AG09309 (cell line): ENCODE data around the gene PRKD2.

Experiments
- DNase-seq: peaks from one replicate; pipeline ENCODE4 v3.0.0-alpha.2; 2010; ENCODE audit warnings: low read depth
- H3K4me3 ChIP-seq: 2 replicates; pipeline ENCODE4 v1.5.1; 2011; ENCODE audit warnings: mild to moderate bottlenecking, low read depth, low read length, moderate library complexity; ENCODE audit not compliant: control insufficient read depth
- CTCF ChIP-seq: IDR thresholded peaks from 2 replicates; pipeline ENCODE4 v1.5.1; 2011; ENCODE audit warnings: mild to moderate bottlenecking, low read depth, low read length, inconsistent platforms; ENCODE audit not compliant: insufficient read depth, control insufficient read depth; ENCODE audit errors: missing control alignments

Gene PRKD2

DNA sequence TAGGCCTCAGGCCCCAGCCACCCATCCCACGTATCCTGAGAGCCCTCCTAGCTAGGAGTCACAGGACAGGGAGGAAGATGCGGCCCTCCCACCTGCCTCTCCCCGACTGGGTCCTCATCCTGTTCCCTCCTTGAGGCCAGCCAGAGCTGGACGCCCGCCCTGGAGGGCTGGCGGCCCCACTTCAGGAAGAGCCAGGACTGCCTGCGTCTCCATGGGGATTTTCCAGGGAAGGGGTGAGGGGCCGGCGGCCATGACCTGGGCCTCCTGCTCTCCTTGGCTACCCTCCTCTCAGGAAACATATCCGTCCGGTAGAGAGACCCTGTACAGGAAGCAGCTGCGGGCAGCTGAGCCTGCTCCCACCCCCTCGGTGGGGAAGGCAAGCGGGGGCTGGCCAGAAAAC is 11.3 kb upstream of the PRKD2 start:
- H3K4me3 ChIP-seq = no peak overlapping the region
- TF ChIP-seq CTCF = no peak
- DNase-seq = no peak

DNA sequence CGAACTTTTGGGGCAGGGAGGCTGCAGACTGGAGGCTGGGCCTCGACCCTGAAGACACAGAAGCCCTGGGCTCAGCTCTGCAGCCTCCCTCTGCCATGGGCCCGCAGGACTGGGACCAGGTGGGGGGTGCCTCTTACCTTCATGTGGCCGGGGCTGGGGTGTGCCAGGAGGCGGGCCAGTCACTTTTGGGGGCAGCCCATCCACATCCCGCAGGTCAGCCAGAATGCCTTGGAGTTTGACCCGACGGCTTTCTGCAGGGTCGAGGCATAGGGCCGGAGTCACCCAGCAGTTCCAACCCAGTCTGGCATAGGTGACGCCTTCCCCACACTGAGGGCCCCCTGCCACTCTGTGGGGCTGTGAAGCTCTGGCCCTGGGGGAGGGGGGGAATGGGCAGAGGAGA is 10.8 kb upstream of the PRKD2 start:
- H3K4me3 ChIP-seq = no peak overlapping the region
- DNase-seq = no peak
- TF ChIP-seq CTCF = no peak

GRCh38 chr19:46726971-46727501 is 10.1 kb upstream of the PRKD2 start:
- no peak for TF ChIP-seq CTCF
- H3K4me3 ChIP-seq = no peak overlapping the region
- DNase-seq = no peak

DNA sequence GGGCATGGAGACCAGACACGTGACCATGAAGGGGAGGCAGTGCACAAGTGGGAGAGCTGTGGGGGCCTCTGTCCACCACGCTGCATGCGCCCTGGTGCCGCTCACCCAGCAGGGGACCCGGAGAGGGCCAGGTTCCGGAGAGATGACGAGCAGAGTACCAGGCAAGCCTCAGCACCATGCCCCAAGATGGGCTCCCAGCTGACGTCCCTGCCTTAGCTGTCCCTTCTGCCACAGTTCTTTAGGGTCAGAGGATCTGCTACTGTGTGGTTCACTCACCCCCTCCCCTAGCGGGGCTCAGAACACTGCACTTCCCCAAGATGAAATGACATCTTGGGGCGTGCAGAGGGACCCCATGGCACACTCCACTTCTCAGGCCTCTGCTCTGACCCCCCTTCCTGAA is 9.6 kb upstream of the PRKD2 start:
- no peak for DNase-seq
- no peak overlapping the region for H3K4me3 ChIP-seq
- no peak for TF ChIP-seq CTCF

- TF ChIP-seq CTCF = no peak
- no peak for DNase-seq
- H3K4me3 ChIP-seq = no peak overlapping the region
These were observed 9.0 kb upstream of the PRKD2 start for GRCh38 chr19:46725859-46726393.

DNA sequence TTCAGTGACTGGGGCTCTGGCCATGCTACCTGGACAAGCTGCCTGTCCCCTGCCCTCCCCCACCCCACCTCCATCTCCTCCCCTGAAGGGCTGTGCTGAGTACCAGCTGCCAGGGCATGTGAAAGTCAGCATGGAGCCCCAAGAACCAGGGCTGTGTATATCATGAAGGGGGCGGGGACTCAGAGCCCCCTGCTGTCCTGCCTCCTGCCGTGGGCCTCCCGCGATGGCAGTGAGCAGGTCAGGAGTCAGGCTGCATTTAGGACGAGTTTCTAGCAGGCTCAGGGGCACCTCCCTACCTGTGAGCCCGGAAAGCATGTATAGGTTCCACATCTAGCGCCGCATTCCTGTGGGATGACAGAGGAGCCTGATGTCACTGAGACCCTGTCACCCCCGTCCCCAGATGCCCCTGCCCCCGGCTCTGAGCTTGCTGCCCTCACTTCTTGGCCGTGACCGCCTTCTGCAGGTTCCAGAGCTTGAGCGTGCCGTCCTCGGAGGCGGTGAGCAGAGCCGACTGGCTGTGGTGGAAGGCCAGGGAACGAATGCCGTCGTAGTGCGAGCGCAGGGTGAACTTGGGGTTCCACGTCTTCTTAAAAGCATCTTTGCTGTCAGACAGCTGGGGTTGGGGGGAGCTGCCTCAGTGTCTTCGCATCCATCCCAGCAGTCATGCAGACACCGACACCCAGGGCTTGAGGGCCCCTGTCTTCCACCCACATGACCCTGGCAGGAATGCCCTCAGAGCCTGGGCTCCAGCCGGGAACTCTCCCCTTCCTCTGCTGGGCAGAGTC is 8.3 kb upstream of the PRKD2 start:
- no peak overlapping the region for H3K4me3 ChIP-seq
- no peak for DNase-seq
- no peak for TF ChIP-seq CTCF
